Lower leg skin (tissue), 3 donors: ENCODE data around the gene ANK3.

Experiments used
- POLR2A ChIP-seq, 2 donors: fragments of 450-650 bp; IDR thresholded peaks; one replicate each; pipeline ENCODE4 v1.6.1; 2016 to 2017; ENCODE audit warnings: antibody characterized with exemption in 2 of 2, mild to moderate bottlenecking in 1 of 2, moderate library complexity in 1 of 2
- TF ChIP-seq, protein P1 (sequence below), 3 donors: fragments of 450-650 bp; IDR thresholded peaks; one replicate each; pipeline ENCODE4 v1.5.1; 2016; ENCODE audit warnings: antibody characterized with exemption in 3 of 3, mild to moderate bottlenecking in 3 of 3, moderate library complexity in 2 of 3

DNA sequence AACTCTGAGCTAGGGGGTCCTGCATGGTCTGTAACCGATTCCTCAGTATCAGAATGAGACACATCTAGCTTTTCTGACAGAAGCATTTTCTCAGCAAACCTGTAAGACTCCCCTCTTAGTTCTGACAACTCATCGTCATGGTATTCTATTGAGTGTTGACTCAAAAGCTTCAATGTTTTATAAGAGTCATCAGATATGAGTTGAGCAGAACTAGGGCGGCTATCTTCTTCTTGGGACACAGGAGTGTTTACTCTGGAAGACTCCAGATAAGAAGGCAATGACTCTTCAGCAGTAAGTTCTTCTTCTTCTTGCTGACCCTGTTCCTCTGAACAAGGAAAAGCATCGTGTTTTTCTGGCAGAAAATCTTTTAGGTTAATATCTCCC lies 316.3 kb downstream of the ANK3 start:
- TF ChIP-seq, protein P1, sequence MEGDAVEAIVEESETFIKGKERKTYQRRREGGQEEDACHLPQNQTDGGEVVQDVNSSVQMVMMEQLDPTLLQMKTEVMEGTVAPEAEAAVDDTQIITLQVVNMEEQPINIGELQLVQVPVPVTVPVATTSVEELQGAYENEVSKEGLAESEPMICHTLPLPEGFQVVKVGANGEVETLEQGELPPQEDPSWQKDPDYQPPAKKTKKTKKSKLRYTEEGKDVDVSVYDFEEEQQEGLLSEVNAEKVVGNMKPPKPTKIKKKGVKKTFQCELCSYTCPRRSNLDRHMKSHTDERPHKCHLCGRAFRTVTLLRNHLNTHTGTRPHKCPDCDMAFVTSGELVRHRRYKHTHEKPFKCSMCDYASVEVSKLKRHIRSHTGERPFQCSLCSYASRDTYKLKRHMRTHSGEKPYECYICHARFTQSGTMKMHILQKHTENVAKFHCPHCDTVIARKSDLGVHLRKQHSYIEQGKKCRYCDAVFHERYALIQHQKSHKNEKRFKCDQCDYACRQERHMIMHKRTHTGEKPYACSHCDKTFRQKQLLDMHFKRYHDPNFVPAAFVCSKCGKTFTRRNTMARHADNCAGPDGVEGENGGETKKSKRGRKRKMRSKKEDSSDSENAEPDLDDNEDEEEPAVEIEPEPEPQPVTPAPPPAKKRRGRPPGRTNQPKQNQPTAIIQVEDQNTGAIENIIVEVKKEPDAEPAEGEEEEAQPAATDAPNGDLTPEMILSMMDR (IDR thresholded peaks at IDR 0.05), result no peak
- TF ChIP-seq POLR2A (IDR thresholded peaks at IDR 0.05), result no peak
